HG03460 (cell line): Measurements from ENCODE around the gene KIAA1217.

ENCODE experiments used
- ATAC-seq: cut with Tn5 transposase; IDR thresholded peaks from one replicate; pipeline ENCODE4 v1.9.1; 2021; ENCODE audit not compliant: unreplicated experiment

KIAA1217 gene

GRCh38 chr10:24485304-24485703, 276.4 kb downstream of the KIAA1217 start:
- ATAC-seq = no peak

- no peak for ATAC-seq
Measured at GRCh38 chr10:24488631-24489030, 279.7 kb downstream of the KIAA1217 start.

DNA sequence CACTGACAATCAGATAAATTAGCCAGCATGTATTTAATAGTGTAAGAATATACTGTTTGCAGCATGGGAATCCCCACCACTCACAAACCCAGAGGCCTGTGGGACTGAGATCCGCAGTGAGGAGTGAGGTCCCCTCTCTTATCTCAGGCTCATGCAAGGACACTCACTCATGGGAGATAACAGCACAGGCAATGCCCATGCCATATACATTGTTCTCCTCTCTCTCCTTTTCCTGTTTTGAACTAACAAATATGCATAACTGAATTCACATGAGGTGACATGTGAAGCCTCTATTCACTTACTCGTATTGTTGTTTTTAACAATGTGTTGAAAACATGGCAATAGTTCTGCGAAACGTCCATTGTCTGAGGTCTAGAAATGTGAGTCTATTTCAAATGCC, 284.2 kb downstream of the KIAA1217 start:
- ATAC-seq = no peak

- ATAC-seq = no peak
Measured at GRCh38 chr10:24494236-24494635, 285.3 kb downstream of the KIAA1217 start.

- ATAC-seq = no peak
Measured at GRCh38 chr10:24494777-24495176, 285.8 kb downstream of the KIAA1217 start.

DNA sequence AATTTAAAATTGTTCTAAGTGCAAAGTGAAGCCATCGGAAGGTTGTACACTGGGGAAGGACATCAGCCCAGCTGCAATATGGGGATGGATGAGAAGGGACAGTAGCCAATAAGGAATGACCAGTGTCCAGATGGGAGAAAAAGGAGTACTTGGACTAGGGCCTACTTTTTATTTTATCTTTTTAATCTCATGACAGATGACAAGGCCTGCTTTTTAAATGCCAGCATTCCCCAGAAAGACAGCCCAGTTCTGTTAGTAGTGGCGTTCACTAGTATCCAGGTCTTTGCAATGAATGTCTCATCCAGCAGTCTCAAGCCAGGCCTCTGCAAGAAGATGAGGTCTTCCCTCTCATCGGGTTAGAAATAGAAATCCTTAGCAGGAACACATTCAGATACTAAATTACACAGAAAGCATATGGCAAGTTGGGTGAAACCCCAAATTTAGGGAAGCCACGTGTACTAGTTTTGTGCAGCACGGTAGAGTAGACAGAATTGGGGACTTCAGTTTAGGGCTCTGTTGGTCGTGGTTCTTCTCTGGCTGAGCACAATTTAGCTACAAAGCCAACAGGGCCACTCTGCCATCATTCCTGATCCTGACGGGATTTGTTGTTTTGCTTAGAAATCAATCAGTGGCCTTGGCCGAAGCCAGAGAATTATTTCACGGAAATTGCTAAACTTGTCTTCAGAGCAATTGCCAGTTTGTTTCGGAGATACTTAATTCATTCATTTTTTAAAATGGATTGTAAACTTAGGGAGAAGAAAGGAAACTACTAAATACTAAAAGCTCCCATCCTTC, 286.9 kb downstream of the KIAA1217 start:
- ATAC-seq = no peak

DNA sequence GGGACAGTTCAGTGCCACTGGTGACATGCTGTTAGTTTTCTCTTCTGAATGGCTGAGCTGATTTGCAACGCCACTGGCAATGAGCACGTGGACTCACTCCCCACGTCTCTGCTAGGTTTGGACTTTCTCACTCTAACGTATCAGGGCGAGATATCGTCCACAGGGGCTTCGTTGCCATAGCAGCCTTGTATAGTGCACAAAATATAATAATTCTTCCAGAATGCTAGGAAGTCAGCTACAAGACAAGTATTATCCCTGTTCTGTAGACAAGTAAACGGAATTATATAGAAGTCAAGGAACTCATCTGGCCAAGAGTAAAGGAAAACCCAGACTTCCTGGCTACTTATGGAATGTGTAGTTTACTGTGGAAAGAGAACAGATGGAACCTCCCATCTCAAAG, 288.0 kb downstream of the KIAA1217 start:
- no peak for ATAC-seq

GRCh38 chr10:24501056-24501711, 292.2 kb downstream of the KIAA1217 start:
- ATAC-seq = no peak

GRCh38 chr10:24502006-24502405, 293.1 kb downstream of the KIAA1217 start:
- no peak for ATAC-seq

DNA sequence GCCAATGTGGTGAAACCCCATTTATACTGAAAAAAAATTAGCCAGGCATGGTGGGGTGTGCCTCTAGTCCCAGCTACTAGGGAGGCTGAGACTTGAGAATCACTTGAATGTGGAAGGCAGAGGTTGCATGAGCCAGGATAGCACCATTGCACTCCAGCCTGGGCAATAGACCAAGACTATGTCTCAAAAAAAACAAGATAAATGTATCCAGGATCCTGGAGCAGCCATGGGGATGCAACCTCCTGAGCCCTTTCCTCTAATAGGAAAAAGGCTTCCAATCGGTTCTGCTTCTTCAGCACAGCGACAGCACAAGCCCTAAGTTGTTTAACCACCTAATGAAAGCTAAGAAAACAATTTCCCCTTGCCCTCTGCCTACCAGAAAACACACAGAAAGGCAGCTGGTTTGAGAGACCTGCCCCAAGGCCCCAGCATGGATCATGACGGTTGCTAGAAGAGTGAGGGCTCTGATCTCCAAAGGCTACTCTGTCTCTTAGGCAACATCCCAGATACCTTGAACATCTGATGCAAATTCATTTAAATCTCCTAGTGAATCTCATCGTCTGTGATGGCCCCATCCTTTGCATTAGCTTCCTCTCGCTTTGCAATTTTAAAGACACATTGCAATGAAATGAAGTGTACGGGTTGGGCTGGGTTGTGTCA, 294.0 kb downstream of the KIAA1217 start:
- no peak for ATAC-seq

GRCh38 chr10:24503461-24504320, 294.8 kb downstream of the KIAA1217 start:
- ATAC-seq = no peak

- ATAC-seq = no peak
Measured at GRCh38 chr10:24505759-24506158, 296.8 kb downstream of the KIAA1217 start.

- no peak for ATAC-seq
Measured at GRCh38 chr10:24513155-24513554, 304.2 kb downstream of the KIAA1217 start.

DNA sequence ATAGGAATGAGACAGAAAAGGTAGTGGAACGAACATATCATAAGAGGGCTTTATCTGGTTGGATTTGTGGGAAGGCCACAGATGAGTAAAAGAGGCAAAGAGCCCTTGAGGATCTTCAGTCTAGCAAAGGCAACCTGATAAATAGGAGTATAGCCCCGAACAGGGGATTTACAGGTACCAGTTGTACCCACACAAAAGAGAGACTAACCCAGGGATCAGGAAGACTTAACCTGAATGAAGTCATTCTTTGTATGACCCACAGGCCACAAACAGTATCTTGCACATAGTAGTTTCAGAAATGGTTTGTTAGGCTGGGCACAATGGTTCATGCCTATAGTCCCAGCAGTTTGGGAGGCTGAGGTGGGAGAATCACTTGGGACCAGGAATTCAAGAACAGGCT, 306.5 kb downstream of the KIAA1217 start:
- no peak for ATAC-seq

GRCh38 chr10:24518411-24518810, 309.5 kb downstream of the KIAA1217 start:
- no peak for ATAC-seq

DNA sequence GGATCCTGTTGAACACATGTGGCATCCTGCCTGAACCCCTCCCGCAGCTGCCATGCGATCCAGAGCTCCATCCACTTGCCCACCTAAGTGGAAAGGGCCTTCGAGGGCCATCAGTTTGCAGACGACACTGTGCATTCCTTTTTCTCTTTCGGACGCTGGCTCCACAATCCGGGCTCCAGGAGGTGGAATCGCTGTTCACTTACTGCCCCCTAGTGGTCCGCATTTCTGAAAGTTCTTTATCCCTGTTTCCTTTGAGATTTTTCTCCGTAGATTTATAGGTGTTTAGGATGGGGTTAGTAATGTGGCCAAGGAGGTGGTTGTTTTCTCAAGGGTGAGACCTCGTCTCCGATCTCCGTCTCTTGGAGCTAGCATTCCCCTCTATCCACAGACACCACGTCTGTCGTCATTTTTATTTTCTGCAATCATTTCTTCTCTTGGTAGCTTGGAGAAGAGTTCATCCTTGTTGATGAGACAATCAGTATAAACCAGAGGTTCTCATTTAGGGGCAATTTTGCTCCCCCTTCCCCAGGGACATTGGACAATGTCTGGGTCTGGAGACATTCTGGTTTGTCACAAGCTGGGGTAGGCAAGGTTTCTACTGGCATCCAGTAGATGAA, 310.2 kb downstream of the KIAA1217 start:
- no peak for ATAC-seq

- ATAC-seq = no peak
Measured at GRCh38 chr10:24519950-24520349, 311.0 kb downstream of the KIAA1217 start.

GRCh38 chr10:24524314-24524713, 315.4 kb downstream of the KIAA1217 start:
- no peak for ATAC-seq

GRCh38 chr10:24526085-24526649, 317.2 kb downstream of the KIAA1217 start:
- no peak for ATAC-seq

GRCh38 chr10:24528946-24529345, 320.0 kb downstream of the KIAA1217 start:
- no peak for ATAC-seq
